Liver (tissue), 3 donors: ENCODE measurements around the gene FARP1.

Experiments
- ATF3 ChIP-seq: IDR thresholded peaks from 2 replicates; pipeline ENCODE4 v1.6.1; 2016; ENCODE audit warnings: antibody characterized with exemption
- CTCF ChIP-seq: fragments of 150-350 bp; IDR thresholded peaks from 2 replicates; pipeline ENCODE4 v1.5.1; 2017; ENCODE audit warnings: improper control_type of control experiment, low read depth, low read length; ENCODE audit not compliant: missing input control
- FOXA1 ChIP-seq: IDR thresholded peaks from 2 replicates; pipeline ENCODE4 v1.6.1; 2016; ENCODE audit warnings: antibody characterized with exemption
- GABPA ChIP-seq, 2 donors: IDR thresholded peaks in 1 of 2; conservative IDR thresholded peaks in 1 of 2; 2 replicates each; pipeline ENCODE4 v1.6.1; 2016; ENCODE audit warnings: antibody characterized with exemption in 2 of 2, mild to moderate bottlenecking in 1 of 2, moderate library complexity in 1 of 2
- JUND ChIP-seq, 2 donors: IDR thresholded peaks; 2 replicates each; pipeline ENCODE4 v1.6.1; 2016; ENCODE audit warnings: antibody characterized with exemption in 2 of 2
- MAX ChIP-seq: IDR thresholded peaks from 2 replicates; pipeline ENCODE4 v1.6.1; 2016; ENCODE audit warnings: antibody characterized with exemption
- NR2F2 ChIP-seq: IDR thresholded peaks from 2 replicates; pipeline ENCODE4 v1.6.1; 2016; ENCODE audit warnings: antibody characterized with exemption
- RAD21 ChIP-seq, 2 donors: IDR thresholded peaks; 2 replicates each; pipeline ENCODE4 v1.6.1; 2016; ENCODE audit warnings: antibody characterized with exemption in 2 of 2, mild to moderate bottlenecking in 2 of 2
- REST ChIP-seq: IDR thresholded peaks from 2 replicates; pipeline ENCODE4 v1.6.1; 2016; ENCODE audit warnings: antibody characterized with exemption, mild to moderate bottlenecking
- RXRA ChIP-seq, 2 donors: IDR thresholded peaks; 2 replicates each; pipeline ENCODE4 v1.6.1; 2017 to 2018; ENCODE audit warnings: antibody characterized with exemption in 2 of 2, mild to moderate bottlenecking in 1 of 2
- SP1 ChIP-seq: IDR thresholded peaks from 2 replicates; pipeline ENCODE4 v1.6.1; 2018; ENCODE audit warnings: antibody characterized with exemption, mild to moderate bottlenecking
- TAF1 ChIP-seq: conservative IDR thresholded peaks from 2 replicates; pipeline ENCODE4 v1.6.1; 2016; ENCODE audit warnings: antibody characterized with exemption, mild to moderate bottlenecking
- YY1 ChIP-seq: IDR thresholded peaks from 2 replicates; pipeline ENCODE4 v1.6.1; 2016; ENCODE audit warnings: antibody characterized with exemption, mild to moderate bottlenecking
- donor health status: healthy.
- donor health status: healthy.

GRCh38 chr13:98496966-98497365 is 354.1 kb downstream of the FARP1 start:
- no peak for TF ChIP-seq CTCF
- no peak for TF ChIP-seq JUND (IDR thresholded peaks at IDR 0.05)
- TF ChIP-seq MAX: no peak
- no peak for TF ChIP-seq RAD21 (IDR thresholded peaks at IDR 0.05)
- no peak for TF ChIP-seq FOXA1
- no peak for TF ChIP-seq RXRA (IDR thresholded peaks at IDR 0.05)
- no peak for TF ChIP-seq TAF1
- TF ChIP-seq SP1: no peak
- no peak for TF ChIP-seq REST
- no peak for TF ChIP-seq NR2F2
- no peak for TF ChIP-seq ATF3
- no peak for TF ChIP-seq YY1
- no peak for TF ChIP-seq GABPA (IDR thresholded peaks at IDR 0.05 in 1 of 2, conservative IDR thresholded peaks at IDR 0.05 in 1 of 2)
